ENCODE results near the gene GARRE1. TPM values are rescaled to one million over a fixed set of nuclear protein-coding genes. Genes with fewer than 3 reads are reported as not detected.

The GARRE1 gene
- total RNA-seq, 2 donors from 2014 or later, result 9.6 to 13.3 TPM

GRCh38 chr19:34222386-34222785 lies 32.0 kb upstream of the GARRE1 start:
- ATAC-seq (no peak), DNase-seq (ENCODE audit: low spot score) (no peak)
- Mint-ChIP-seq H3K4me3 (no peak overlapping the region), H3K36me3 (peaks cover 53% of the 10 kb centered on the region), H3K27me3 (no peaks in the 10 kb centered on the region), H3K4me1 (ENCODE audit: low read depth in 2 of 2) (peaks cover 41 to 56% of the 10 kb centered on the region in 2 donors), H3K9me3 (no peaks in the 10 kb centered on the region), H3K27ac (no peak overlapping the region)

- no peaks in the 10 kb centered on the region for H3K27me3 Mint-ChIP-seq
- peak overlapping the region; percentile 74 to 85 for H3K27ac Mint-ChIP-seq
- no peaks in the 10 kb centered on the region for H3K9me3 Mint-ChIP-seq
- ATAC-seq (peak in 1 of 2 donors; percentile 74), DNase-seq (ENCODE audit: low spot score) (no peak)
- H3K4me3 Mint-ChIP-seq, result peak overlapping the region; percentile 64
- H3K4me1 Mint-ChIP-seq (ENCODE audit: low read depth in 2 of 2), result peaks cover 33 to 59% of the 10 kb centered on the region in 2 donors
- peaks cover 55% of the 10 kb centered on the region for H3K36me3 Mint-ChIP-seq
Observed at GRCh38 chr19:34224996-34225658, 29.2 kb upstream of the GARRE1 start.

- H3K27ac Mint-ChIP-seq, result peak overlapping the region; percentile 74 to 85
- H3K4me3 Mint-ChIP-seq, result peak overlapping the region; percentile 64
- H3K4me1 Mint-ChIP-seq (ENCODE audit: low read depth in 2 of 2), result peaks cover 33 to 56% of the 10 kb centered on the region in 2 donors
- ATAC-seq (no peak), DNase-seq (ENCODE audit: low spot score) (no peak)
- H3K27me3 Mint-ChIP-seq, result no peaks in the 10 kb centered on the region
- H3K36me3 Mint-ChIP-seq, result peaks cover 53% of the 10 kb centered on the region
- H3K9me3 Mint-ChIP-seq, result no peaks in the 10 kb centered on the region
Observed at GRCh38 chr19:34225659-34226015, 28.7 kb upstream of the GARRE1 start.

GRCh38 chr19:34226036-34226435 lies 28.3 kb upstream of the GARRE1 start:
- Mint-ChIP-seq H3K4me3 (peak overlapping the region; percentile 64), H3K4me1 (ENCODE audit: low read depth in 2 of 2) (peaks cover 34 to 56% of the 10 kb centered on the region in 2 donors), H3K27me3 (no peaks in the 10 kb centered on the region), H3K36me3 (peaks cover 51% of the 10 kb centered on the region), H3K27ac (peak overlapping the region; percentile 74 to 85), H3K9me3 (no peaks in the 10 kb centered on the region)
- no peak for DNase-seq (ENCODE audit: low spot score)
- ATAC-seq, result peak; percentile 76

- peak overlapping the region in 1 of 2 donors; percentile 68 for H3K27ac Mint-ChIP-seq
- H3K27me3 Mint-ChIP-seq, result no peaks in the 10 kb centered on the region
- ATAC-seq, result no peak
- H3K9me3 Mint-ChIP-seq, result no peaks in the 10 kb centered on the region
- no peak overlapping the region for H3K4me3 Mint-ChIP-seq
- peaks cover 45 to 66% of the 10 kb centered on the region in 2 donors for H3K4me1 Mint-ChIP-seq (ENCODE audit: low read depth in 2 of 2)
- no peak for DNase-seq (ENCODE audit: low spot score)
- H3K36me3 Mint-ChIP-seq, result peaks cover 39% of the 10 kb centered on the region
Observed at GRCh38 chr19:34228347-34228746, 26.0 kb upstream of the GARRE1 start.

- peaks cover 35% of the 10 kb centered on the region for H3K36me3 Mint-ChIP-seq
- no peaks in the 10 kb centered on the region for H3K9me3 Mint-ChIP-seq
- DNase-seq (ENCODE audit: low spot score) (no peak), ATAC-seq (no peak)
- H3K4me3 Mint-ChIP-seq, result no peak overlapping the region
- H3K27ac Mint-ChIP-seq, result peak overlapping the region; percentile 55 to 68
- H3K27me3 Mint-ChIP-seq, result no peaks in the 10 kb centered on the region
- H3K4me1 Mint-ChIP-seq (ENCODE audit: low read depth in 2 of 2), result peaks cover 43 to 63% of the 10 kb centered on the region in 2 donors
Observed at GRCh38 chr19:34228762-34229161, 25.6 kb upstream of the GARRE1 start.

- Mint-ChIP-seq H3K27me3 (no peaks in the 10 kb centered on the region), H3K4me3 (no peak overlapping the region), H3K4me1 (ENCODE audit: low read depth in 2 of 2) (peaks cover 39 to 59% of the 10 kb centered on the region in 2 donors), H3K9me3 (no peaks in the 10 kb centered on the region), H3K36me3 (peaks cover 31% of the 10 kb centered on the region), H3K27ac (peak overlapping the region; percentile 55 to 68)
- DNase-seq (ENCODE audit: low spot score) (no peak), ATAC-seq (peak in 1 of 2 donors; percentile 57)
Observed at GRCh38 chr19:34229721-34230120, 24.6 kb upstream of the GARRE1 start.

GRCh38 chr19:34230820-34231219 lies 23.5 kb upstream of the GARRE1 start:
- H3K27me3 Mint-ChIP-seq, result no peaks in the 10 kb centered on the region
- H3K27ac Mint-ChIP-seq, result peak overlapping the region in 1 of 2 donors; percentile 41
- peak overlapping the region; percentile 16 for H3K4me3 Mint-ChIP-seq
- no peak for DNase-seq (ENCODE audit: low spot score)
- H3K36me3 Mint-ChIP-seq, result peaks cover 22% of the 10 kb centered on the region
- H3K9me3 Mint-ChIP-seq, result no peaks in the 10 kb centered on the region
- H3K4me1 Mint-ChIP-seq (ENCODE audit: low read depth in 2 of 2), result peaks cover 32 to 48% of the 10 kb centered on the region in 2 donors
- no peak for ATAC-seq

- H3K4me1 Mint-ChIP-seq (ENCODE audit: low read depth in 2 of 2), result peaks cover 36 to 46% of the 10 kb centered on the region in 2 donors
- H3K4me3 Mint-ChIP-seq, result peak overlapping the region; percentile 16
Observed at GRCh38 chr19:34231439-34231838, 22.9 kb upstream of the GARRE1 start.

GRCh38 chr19:34232566-34233481 lies 21.5 kb upstream of the GARRE1 start:
- H3K4me3 Mint-ChIP-seq, result peak overlapping the region; percentile 72
- DNase-seq (ENCODE audit: low spot score), result no peak
- ATAC-seq, result peak; percentile 83 to 85

More at GRCh38 chr19:34231439-34231838, 22.9 kb upstream of the GARRE1 start:
- DNase-seq (ENCODE audit: low spot score) (no peak), ATAC-seq (no peak)
- no peaks in the 10 kb centered on the region for H3K9me3 Mint-ChIP-seq
- H3K27me3 Mint-ChIP-seq, result no peaks in the 10 kb centered on the region
- peaks cover 22% of the 10 kb centered on the region for H3K36me3 Mint-ChIP-seq
- peak overlapping the region in 1 of 2 donors; percentile 41 for H3K27ac Mint-ChIP-seq

GRCh38 chr19:34235425-34235940 lies 18.9 kb upstream of the GARRE1 start:
- H3K4me1 Mint-ChIP-seq (ENCODE audit: low read depth in 2 of 2), result peaks cover 19 to 26% of the 10 kb centered on the region in 2 donors
- no peaks in the 10 kb centered on the region for H3K27me3 Mint-ChIP-seq
- H3K36me3 Mint-ChIP-seq, result no peaks in the 10 kb centered on the region
- DNase-seq (ENCODE audit: low spot score) (no peak), ATAC-seq (no peak)
- no peaks in the 10 kb centered on the region for H3K9me3 Mint-ChIP-seq
- H3K27ac Mint-ChIP-seq, result no peak overlapping the region
- H3K4me3 Mint-ChIP-seq, result no peak overlapping the region

More at GRCh38 chr19:34232566-34233481, 21.5 kb upstream of the GARRE1 start:
- Mint-ChIP-seq H3K27ac (peak overlapping the region; percentile 76 to 86), H3K36me3 (peaks cover 9% of the 10 kb centered on the region), H3K9me3 (no peaks in the 10 kb centered on the region), H3K4me1 (ENCODE audit: low read depth in 2 of 2) (peaks cover 32 to 34% of the 10 kb centered on the region in 2 donors), H3K27me3 (no peaks in the 10 kb centered on the region)

GRCh38 chr19:34236035-34236987 lies 18.0 kb upstream of the GARRE1 start:
- Mint-ChIP-seq H3K9me3 (no peaks in the 10 kb centered on the region), H3K4me1 (ENCODE audit: low read depth in 2 of 2) (peaks cover 15 to 21% of the 10 kb centered on the region in 2 donors), H3K27me3 (no peaks in the 10 kb centered on the region), H3K27ac (peak overlapping the region in 1 of 2 donors; percentile 12), H3K36me3 (no peaks in the 10 kb centered on the region), H3K4me3 (no peak overlapping the region)
- no peak for DNase-seq (ENCODE audit: low spot score)
- no peak for ATAC-seq

GRCh38 chr19:34237283-34237682 lies 17.1 kb upstream of the GARRE1 start:
- Mint-ChIP-seq H3K36me3 (no peaks in the 10 kb centered on the region), H3K27ac (no peak overlapping the region), H3K9me3 (no peaks in the 10 kb centered on the region)

More at GRCh38 chr19:34237283-34237682, 17.1 kb upstream of the GARRE1 start:
- H3K4me1 Mint-ChIP-seq (ENCODE audit: low read depth in 2 of 2), result peaks cover 10 to 18% of the 10 kb centered on the region in 2 donors
- DNase-seq (ENCODE audit: low spot score) (no peak), ATAC-seq (no peak)
- H3K4me3 Mint-ChIP-seq, result no peak overlapping the region
- no peaks in the 10 kb centered on the region for H3K27me3 Mint-ChIP-seq

Data from natural killer cell treated with Interleukin-12 subunit alpha and Interleukin-12 subunit beta and Interleukin-15 and Interleukin-18, amount 100 ng/mL, for 72 hours (primary cell).